ENCODE results near the gene RTN4RL1.
"Not testable (repeated sequence)": the region's sequence is repeated elsewhere in the genome, so short reads cannot be mapped to it uniquely, and the experiment has no call there.

The RTN4RL1 gene

DNA sequence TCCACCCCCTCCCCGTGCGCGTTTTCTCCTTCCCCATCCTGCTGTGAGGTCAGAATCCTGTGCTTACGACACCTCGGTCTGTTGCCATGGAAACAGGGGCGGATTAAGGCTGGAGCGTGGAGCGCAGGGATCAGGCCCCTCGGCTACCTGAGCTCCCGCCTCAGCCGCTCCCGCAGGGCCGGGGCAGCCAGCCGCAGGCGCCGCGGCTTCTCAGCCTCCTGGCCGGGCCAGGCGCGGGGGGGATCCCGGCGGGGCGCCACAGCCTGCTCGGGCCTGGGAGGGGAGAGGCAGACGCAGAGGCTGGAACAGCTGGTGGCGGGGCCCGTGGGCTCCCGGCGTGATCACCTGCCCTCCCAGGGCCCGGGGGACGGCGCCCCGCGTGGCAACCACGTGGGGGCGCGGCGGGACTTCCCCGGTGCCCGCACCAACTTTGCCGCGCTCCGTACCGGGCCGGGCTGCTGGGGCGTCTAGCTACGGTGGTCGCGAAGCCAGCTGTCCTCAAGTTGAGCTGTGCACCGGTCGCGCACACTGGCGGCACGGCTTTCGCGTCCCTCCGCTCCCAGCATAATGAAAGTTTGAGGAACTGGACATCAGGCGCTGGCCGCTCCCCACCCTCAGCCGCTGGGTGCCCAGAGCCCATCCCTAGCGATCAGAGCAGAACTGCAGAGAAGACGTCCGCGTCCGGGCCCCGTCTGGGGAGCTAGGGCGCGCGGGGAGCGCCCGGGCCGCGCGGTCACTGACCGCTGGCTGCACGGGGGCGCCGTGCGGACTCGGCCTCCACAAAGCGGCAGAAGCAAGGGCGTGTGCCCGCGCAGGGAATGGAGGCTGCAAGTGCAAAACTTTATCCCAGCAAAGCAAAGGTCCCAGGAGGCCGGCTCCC lies 1.2 kb downstream of the RTN4RL1 start:
- DNase-seq: peak; percentile 64 to 65

DNA sequence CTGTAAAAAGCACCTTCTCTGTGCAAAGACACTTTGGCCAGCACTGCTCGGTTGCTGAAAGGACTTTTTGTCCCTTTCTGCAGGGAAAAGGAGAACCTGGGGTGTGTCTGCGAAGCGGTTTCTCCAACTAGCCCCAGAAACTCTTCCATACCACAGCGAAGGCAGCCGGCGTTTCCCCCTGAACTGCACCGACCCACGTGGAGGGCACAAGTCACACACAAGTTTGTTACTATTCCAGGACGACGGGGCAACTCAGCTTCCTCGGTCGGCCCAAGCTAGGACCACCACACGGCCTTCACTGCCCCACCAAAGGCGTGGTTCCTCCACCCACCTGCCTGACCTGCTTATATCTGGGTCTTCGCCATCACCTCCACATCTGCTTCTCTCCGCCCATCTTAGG lies 1.9 kb downstream of the RTN4RL1 start:
- no peak for DNase-seq

DNA sequence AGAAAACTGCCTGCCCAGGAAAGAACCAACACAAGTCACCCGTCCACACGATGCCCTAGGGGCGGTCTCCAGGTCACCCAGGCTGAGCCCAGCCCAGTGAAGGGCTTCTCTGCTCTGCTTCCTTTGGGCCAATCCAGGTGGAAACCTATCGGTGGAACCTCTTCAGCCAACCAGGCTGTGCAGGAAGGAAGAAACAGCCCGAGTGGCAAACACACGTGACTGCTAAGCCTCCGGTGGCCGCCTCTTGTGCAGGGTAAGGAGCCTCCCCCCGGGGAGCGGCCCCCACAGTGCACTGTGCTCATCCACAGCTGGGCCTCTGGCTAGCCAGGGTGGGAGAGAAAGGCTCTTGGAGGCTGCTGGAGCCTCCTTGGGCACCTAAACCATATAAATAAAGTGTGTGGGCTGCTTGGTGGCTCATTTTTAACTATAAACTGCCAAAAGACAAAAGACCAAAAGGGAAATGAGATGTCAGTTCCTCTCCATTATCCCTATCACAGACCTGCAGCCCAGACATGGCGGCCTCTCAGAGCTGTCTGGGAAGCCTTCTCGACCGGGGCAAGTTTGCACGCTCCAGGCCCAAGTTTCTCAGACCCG lies 2.4 kb downstream of the RTN4RL1 start:
- no peak for DNase-seq

DNA sequence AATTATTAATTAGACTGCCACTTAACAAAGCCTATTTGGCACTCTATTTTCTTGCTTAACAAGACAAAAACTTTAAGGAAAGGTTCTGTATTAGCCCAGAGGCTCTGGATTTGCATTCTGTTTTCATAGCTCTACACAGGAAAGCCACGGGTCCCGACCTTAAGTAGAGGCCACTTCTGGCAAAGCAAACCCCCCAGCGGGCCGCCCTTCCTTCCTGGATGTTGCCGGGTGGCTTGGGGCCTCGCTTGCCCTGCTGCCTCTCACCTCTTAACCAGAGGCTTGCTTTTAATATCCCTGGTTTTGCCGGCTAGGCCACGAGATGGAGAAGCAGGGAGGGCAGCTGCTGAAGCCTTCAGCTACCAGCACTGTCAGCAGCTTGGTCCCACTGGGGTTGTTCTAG lies 4.4 kb downstream of the RTN4RL1 start:
- no peak for DNase-seq

DNA sequence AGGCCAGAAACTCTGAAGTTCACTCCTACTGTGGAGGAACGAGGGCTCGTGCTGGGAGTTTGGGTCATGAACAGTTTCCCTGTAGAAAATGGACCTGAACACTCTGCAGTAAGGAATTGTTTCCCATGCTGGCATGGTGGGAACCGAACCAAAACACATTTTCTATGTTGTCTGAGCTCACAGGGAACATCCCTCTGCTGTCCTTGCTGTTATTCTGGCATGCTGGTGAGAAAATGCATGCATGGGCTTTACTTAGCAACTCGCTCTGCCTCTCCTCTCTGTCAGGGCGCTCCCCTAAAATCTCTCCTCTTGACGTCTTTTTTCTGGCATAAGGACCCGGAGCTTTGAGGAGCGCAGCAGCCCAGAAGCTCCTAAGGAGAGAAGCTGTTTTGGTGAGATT lies 5.4 kb downstream of the RTN4RL1 start:
- no peak for DNase-seq

DNA sequence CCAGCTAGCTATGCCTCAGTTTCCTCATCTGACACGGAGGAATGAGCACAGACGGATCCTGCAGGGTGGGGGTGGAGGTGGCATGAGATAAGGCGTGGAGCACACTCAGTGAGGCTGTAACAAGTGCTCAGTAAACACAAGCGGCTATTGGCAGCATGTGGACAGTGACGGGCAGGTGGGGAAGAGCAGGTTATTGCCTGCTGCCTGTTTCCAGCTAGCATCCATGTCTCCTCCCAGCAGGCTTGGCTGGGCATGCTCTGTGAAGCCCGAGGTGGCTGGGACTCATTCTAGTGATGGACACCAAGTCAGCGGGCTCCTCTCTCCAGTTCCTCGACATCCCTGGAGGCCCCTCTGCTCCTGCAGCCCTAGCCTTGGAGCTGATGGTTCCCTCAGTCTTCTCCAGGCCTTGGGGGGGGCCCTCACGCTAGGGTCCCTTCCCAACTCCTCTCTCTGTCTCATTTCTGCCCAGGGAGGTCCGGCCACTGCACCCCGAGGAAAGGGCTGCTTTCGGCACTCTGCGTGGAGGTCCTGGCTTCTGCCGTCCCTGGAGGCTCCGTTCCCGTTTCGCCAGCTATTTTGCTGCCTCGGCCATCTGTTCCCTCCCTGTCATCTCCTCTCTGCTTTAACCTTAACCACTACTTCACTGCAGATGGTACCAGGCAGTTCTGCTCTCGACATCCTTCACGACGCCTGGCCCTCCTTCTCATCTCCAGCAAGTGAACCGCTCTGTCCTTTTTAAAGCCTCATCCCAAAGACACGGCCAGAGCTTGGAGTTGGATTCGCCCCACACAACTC lies 6.2 kb downstream of the RTN4RL1 start:
- DNase-seq: no peak

DNA sequence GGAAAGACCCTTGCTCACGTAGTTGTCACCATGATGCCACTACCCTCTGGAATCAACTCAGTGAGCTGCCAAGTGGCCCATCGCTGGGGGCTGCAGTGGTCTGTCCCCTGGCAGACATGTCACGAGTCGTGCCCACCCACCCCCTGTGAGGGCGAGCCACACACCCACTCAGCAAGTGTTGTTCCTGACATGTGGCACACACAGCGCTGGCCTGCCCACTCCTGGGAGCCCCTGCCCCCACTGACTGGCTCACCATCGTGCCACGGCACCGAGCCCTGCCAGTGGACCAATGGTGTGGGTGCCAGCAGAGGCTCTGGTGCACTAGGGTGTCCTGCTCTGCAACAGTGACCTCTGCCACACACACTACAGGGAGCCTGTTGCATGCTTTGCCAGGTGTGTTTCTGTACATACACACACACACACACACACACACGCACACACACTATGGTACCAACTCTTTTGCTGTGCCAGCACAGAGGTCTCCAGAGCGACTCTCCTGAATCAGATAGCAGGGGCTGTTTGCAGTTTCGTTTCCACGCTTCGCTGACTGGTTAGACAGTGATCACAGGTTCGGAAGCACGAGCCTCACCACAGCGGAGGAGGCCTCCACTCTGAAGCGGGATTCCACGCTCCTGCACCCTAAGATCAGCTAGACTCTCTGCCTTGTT lies 7.7 kb downstream of the RTN4RL1 start:
- DNase-seq: no peak

DNA sequence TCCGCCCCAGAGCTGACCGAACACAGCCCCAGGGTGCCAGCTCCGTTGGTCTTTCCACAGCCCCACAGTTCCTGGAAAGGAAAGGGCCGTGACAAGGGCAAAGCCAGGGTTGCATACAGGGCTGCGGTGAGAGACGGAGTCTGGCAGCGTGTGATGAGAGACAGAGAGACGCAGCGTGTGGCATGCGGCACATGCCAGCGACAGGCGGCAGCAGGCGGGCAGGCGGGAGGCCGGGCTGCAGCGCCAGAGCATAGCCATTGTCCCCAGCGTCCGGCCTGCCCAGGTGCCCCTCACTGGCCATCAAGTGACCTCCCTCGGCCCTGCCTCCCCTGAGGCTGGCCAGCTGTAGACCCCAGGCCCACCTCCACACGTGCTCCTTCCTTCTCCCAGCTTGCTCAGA lies 8.6 kb downstream of the RTN4RL1 start:
- DNase-seq: no peak

DNA sequence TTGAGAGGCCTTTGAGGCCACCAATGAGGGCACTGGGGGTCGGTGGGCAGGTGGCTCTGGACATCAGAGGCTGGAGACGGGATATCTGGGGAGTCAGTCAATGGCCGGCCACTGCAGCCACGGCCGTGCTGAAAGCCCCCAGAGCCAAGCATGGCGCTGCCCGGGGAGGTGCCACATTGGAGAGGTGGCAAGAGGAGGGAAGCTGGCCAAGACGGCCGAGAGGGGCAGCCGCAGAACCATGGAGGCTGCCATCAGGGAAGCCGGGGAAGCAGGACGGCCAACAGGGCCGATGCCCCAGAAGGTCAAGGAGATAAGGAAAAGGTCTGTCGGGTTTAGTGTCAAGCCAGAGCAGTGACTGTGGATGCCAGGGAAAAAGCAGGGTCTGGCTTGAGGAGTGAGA lies 9.8 kb downstream of the RTN4RL1 start:
- no peak for DNase-seq

DNA sequence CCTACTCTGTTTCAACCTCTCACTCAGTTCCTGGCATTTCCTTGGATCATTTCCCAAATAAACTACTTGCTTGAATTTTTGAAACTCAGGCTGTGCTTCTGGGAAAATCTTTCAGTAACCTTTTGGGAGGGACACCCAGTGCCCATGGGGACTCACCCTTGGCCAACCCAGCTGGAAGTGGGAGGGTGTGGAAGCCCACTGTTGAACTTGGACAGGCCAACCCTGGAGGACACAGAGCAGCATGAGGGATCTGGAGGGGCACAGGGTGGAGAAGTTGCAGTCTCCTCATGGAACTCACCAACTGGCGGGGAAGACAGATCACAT lies 11.2 kb downstream of the RTN4RL1 start:
- DNase-seq: no peak

DNA sequence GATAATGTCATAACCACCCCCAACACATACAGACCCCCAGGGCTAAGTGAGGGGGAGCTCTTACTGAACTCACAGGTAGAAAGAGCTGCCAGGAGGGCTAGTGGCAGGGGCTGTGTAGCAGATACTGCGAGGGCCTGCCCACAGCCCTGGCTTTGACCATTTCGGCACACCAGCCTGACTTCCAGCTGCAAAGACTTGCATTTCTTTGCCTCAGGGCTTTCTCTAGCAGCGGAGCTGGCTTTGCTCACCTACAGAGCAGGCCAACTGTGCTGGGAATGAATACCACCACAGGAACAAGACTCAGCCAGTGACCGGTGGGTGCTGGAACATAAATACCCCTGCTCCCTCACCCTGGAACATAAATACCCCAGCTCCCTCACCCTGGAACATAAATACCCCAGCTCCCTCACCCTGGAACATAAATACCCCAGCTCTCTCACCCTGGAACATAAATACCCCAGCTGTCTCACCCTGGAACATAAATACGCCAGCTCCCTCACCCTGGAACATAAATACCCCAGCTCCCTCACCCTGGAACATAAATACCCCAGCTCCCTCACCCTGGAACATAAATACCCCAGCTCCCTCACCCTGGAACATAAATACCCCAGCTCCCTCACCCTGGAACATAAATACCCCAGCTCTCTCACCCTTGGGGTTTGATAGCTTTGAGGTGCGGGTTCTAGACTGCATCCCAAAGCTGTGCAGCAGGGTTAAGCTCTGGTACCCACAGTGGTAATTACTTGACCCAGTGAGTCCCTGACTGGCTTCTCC lies 11.7 kb downstream of the RTN4RL1 start:
- not testable (repeated sequence) for DNase-seq

DNA sequence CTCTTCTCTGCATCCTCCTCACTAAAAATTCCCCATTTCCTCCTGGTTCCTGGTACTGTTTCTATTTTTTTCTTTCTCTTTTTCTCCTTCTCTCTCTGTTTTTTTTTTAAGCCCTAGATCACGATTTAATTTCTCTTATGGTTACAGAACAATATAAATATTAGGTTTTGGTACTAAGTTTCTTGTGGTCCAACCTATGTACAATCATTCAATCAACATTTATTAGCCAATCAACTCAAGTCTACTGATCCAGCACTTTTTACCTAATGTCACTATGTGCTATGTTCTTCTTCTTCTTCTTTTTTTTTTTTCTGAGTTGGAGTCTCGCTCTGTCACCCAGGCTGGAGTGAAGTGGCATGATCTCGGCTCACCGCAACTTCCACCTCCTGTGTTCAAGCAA lies 12.6 kb downstream of the RTN4RL1 start:
- DNase-seq: no peak

DNA sequence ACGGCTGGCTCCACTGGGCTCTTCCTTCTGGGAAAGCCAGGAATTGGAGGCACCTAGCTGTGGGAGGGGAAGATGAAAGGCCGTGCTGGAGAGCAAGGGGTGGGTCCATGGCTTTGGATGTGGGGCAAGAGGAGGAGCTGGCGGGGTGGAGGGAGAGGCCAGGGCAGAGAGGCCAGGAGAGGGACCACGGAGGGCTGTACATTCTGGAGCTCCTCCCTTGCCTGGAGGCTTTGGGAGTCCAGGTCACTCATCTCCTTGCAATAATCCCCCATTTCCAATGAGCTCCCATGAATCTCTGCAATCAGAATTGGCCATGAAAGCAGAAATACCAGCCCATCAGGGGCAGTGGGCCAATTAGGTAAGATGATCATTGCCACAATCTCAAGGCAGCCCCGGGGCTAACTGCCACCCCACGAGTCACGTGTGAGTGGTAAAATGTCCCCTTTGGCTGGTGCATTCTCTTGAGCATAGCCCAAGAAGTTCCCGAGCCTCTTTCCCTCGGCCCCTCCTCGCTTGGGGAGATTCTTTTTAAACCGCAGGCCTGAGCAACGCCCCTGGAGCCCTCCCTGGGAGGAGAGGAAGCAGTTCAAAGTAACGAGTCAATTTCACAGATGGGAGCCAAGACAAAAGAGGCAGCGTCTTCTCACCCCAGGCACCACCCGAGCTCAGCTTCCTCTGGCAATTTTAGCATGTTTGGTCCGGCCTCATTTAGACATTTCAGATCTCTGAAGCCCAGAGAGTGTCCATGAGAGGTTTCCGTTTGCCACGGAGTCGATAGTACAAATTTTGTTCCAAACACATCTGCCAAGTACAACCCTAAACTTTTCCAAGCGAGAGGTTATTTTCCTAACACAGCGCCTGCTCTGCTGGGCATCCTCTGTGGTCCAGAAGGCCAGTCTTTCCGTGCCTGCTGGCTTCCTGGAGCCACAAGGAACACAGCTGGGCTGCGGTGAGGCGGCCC lies 13.4 kb downstream of the RTN4RL1 start:
- DNase-seq: no peak

DNA sequence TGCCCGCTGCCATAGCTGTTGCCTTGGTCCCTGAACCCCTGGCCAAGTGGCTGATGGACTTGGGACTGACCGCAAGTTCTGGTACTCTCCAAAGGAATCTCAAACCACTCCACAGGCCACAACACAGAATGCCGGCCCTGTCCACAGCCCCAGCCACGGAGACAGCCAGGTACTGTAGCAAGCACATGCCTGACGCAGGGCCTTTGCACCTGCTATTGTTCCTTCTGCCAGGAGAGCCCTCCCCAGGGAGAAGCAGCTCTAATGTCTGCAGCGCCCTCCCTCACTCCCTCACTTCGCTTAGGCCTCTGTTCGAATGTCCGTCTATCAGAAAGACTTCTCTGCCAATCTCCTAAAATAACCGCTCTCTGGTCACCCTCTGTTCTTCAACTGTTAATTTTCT lies 15.4 kb downstream of the RTN4RL1 start:
- no peak for DNase-seq

DNA sequence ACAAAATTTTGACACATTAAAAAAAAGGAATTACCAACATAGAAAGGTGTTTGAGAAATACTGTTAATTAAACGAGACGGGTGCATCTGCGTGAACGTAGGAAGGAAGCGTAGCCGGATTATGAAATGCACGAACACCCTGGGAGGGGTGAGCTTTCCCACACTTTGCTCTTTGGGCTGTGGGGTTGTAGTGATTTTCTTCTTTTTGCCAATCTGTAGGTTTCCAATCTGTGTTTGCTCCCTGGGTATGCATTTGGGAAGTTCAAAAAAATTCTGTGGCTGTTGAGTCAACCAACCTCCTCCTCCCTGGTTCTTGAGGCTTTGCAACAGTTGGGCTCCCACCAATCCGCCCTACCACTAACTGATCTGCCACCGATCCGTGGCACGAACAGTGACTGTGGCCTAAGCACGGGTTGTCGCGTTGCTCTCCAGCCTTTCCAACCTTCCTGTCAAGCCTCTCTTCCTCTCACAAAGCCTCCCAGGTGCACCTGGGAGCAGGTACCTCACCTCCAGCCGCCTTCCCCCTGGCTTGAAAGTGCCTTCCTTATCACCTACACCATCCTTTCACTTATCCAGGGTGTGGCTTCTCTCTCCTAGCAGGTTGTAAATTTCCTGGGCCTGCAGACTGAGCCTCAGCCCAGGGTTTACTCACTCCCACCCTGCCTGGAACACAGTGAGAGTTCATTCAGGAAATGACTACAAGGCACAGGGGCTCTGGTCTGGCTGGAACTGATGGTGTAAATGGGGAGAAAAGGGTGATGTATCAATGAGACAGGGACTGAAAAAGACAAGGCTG lies 16.6 kb downstream of the RTN4RL1 start:
- DNase-seq: no peak

DNA sequence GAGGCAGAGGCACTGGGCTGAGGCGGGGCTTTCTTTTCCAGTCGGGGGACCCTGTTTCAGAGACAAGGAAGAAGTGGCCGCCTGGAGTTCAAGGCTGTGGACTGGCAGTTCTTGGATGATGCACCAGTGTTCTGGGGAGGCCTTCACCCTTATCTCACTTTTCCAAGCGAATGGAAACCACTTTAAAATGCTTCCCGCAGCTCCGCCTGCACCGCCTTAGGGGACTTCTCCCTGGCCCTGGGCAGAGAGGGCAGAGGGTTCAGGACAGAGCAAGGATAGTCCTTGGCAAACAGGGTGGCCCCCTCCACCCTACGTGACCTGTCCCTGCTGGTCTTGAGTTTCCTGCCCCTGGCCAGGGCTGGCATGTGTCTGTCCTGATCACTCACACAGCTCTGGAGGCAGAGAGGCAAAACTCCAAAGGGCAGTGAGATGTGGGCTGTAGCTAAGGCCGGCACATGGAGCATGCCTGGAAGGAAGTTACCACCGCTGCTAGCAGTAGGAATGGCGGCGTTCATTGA lies 20.6 kb downstream of the RTN4RL1 start:
- DNase-seq: no peak

DNA sequence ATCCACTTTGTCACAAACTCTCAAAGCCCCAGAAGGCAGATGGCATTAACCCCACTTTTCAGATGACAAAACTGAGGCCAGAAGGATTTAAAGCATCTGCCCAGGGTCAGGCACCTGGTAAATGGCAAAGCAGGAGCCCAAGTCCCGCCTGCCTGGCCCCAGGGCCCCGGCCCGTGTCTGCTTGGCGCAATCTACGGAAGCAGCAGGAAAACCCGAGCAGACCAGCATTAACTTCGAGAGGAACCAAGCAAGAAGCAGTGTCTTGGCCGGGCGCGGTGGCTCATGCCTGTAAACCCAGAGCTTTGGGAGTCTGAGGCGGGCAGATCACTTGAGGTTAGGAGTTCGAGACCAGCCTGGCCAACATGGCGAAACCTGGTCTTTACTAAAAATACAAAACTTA lies 21.6 kb downstream of the RTN4RL1 start:
- no peak for DNase-seq

DNA sequence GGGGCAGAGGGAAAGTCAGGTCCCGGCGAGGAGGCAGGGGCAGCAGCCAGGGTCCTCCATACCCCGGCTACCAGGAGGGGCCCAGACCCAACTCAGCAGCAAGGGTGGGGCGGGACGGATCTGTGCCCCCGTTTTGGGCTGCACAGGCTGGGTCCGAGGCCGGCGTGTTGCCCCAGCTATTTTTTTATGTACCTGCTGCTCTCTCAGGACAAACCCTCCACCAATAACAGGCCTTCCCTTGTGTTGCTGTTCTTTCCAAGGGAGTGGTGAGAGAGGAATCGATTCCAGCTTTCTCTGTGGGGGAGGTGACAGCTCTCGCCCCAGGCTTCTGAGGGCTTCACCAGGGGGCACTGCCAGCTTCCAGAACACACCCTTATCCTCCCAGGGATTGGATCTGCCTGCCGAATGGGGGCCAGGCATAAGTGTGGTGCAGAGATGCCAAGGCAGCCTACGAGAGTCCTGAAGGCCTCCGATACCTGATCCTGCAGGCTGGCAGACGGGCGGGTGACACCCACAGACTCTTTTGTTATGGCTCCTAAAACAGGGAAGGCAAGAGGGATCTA lies 22.3 kb downstream of the RTN4RL1 start:
- DNase-seq: no peak

DNA sequence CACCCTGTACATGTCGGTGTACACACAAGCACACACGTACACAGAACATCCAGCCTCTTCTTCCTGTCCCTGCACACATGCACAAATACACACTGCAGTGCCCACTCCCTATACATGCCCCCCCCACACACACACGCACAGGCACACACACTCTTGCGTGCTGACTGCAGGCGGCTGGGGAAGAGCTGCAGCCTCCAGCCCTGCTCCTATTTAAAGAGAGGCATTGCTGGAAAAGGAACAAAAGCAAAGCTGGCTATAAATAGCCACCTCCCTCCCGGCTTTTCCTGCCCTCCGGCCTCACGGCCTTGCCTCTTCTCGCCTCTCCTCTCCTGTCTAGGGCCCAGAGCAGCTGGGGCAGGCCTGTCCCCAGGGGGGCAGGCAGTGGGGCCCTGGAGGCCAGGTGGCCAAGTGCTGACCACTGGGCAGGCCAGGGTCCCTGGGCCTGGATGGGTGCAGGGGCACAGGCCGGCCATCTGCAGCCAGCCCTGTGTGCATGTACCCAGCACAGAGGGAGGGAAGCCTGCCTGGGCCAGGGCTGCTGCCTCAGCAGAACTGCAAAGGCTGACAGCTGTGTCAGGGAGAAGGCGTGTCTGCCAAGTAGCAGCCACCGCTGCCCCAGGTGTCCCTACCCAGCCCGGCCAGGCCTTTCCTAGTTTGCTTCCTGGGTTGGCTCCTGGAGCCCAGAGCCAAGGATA lies 25.4 kb downstream of the RTN4RL1 start:
- DNase-seq: peak in 1 of 2 donors; percentile 4

Data from inflammatory macrophage (primary cell).